ENCODE results near the gene IFIT1. TPM values are rescaled to one million over a fixed set of nuclear protein-coding genes. Genes with fewer than 3 reads are reported as not detected.

IFIT1 gene
- total RNA-seq, 3 donors from 2014 or later (not counting 1 experiment from before 2014, with no cell fraction given) = 1.0 to 4.9 (median 2.7) TPM

DNA sequence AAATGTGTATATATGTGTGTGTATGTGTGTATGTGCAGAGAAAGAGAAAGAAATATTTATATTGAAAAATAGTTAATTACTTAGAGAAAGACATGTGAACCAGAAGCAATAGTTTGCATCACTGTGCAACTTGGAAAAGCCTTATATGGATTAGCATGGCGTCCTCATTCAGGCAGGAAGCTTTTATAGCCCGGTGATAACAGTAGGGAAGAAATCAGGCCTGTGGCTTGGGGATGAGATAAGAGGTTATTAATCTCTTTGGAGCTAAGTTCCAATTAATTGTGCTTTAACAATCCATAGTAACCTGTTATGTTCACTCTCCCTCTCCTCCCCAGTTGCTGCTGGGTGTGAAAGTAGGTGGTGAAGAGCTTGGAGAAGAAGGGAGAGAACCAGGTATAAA is 58.5 kb downstream of the IFIT1 start:
- intact Hi-C loops (cut with micrococcal nuclease) = no loop called here
- WGBS (ENCODE audit: insufficient coverage) = 98% methylated on average over 2 of the region's 2 CpGs
- H3K4me3 Mint-ChIP-seq = no peak overlapping the region
- H3K27ac Mint-ChIP-seq = no peak overlapping the region
- ATAC-seq (no peak), DNase-seq (no peak)
- TF ChIP-seq, protein P1, sequence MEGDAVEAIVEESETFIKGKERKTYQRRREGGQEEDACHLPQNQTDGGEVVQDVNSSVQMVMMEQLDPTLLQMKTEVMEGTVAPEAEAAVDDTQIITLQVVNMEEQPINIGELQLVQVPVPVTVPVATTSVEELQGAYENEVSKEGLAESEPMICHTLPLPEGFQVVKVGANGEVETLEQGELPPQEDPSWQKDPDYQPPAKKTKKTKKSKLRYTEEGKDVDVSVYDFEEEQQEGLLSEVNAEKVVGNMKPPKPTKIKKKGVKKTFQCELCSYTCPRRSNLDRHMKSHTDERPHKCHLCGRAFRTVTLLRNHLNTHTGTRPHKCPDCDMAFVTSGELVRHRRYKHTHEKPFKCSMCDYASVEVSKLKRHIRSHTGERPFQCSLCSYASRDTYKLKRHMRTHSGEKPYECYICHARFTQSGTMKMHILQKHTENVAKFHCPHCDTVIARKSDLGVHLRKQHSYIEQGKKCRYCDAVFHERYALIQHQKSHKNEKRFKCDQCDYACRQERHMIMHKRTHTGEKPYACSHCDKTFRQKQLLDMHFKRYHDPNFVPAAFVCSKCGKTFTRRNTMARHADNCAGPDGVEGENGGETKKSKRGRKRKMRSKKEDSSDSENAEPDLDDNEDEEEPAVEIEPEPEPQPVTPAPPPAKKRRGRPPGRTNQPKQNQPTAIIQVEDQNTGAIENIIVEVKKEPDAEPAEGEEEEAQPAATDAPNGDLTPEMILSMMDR (IDR thresholded peaks at IDR 0.05) = no peak
- H3K4me3 ChIP-seq (ENCODE audit: low read length) = no peak overlapping the region
- H3K9me3 ChIP-seq (ENCODE audit: control insufficient read depth, insufficient read depth, low read length) = no peaks in the 10 kb centered on the region
- H3K4me1 Mint-ChIP-seq = no peaks in the 10 kb centered on the region
- no peaks in the 10 kb centered on the region for H3K27me3 ChIP-seq (ENCODE audit: control insufficient read depth, insufficient read depth, low read length)
- peaks cover 28 to 32% of the 10 kb centered on the region in 2 donors for H3K27me3 Mint-ChIP-seq (ENCODE audit: low read depth in 2 of 2)
- H3K4me1 ChIP-seq (ENCODE audit: control insufficient read depth, insufficient read depth, low read length) = no peaks in the 10 kb centered on the region
- no peaks in the 10 kb centered on the region for H3K9me3 Mint-ChIP-seq
- no peaks in the 10 kb centered on the region for H3K36me3 ChIP-seq (ENCODE audit: control insufficient read depth, insufficient read depth, low read length)
- no peak overlapping the region for H3K27ac ChIP-seq (ENCODE audit: low read length)
- H3K36me3 Mint-ChIP-seq = no peaks in the 10 kb centered on the region

DNA sequence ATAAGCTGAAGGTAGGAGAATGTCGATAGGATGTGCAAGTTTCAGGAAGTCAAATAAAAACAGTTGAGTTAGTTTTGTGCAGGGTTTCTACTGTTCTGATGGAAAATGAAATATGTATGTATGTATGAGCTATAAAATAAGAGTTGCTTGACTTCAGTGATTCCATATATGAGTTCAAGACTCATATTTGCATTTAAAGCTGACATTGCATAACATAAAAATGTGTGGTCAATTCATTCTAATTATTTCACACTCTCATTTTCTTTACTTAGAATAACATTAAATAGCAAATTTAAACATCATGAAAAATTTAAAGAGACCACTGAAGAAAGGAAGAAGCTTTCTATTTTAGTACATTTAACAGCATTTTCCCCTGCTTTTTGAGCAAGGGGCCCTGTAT is 59.8 kb downstream of the IFIT1 start:
- no peaks in the 10 kb centered on the region for H3K27me3 ChIP-seq (ENCODE audit: control insufficient read depth, insufficient read depth, low read length)
- H3K27me3 Mint-ChIP-seq (ENCODE audit: low read depth in 2 of 2) = peaks cover 23 to 28% of the 10 kb centered on the region in 2 donors
- no peak overlapping the region for H3K4me3 ChIP-seq (ENCODE audit: low read length)
- H3K9me3 ChIP-seq (ENCODE audit: control insufficient read depth, insufficient read depth, low read length) = no peaks in the 10 kb centered on the region
- H3K27ac ChIP-seq (ENCODE audit: low read length) = no peak overlapping the region
- no peak for ATAC-seq
- no peak overlapping the region for H3K27ac Mint-ChIP-seq
- no peaks in the 10 kb centered on the region for H3K36me3 Mint-ChIP-seq
- TF ChIP-seq, protein P1 (IDR thresholded peaks at IDR 0.05) = no peak
- no peaks in the 10 kb centered on the region for H3K36me3 ChIP-seq (ENCODE audit: control insufficient read depth, insufficient read depth, low read length)
- 63% methylated on average over 1 of the region's 1 CpG for WGBS (ENCODE audit: insufficient coverage)
- no peaks in the 10 kb centered on the region for H3K4me1 ChIP-seq (ENCODE audit: control insufficient read depth, insufficient read depth, low read length)
- H3K4me3 Mint-ChIP-seq = no peak overlapping the region
- no peaks in the 10 kb centered on the region for H3K4me1 Mint-ChIP-seq
- no peaks in the 10 kb centered on the region for H3K9me3 Mint-ChIP-seq
- DNase-seq = no peak
- intact Hi-C loops (cut with micrococcal nuclease) = no loop called here

DNA sequence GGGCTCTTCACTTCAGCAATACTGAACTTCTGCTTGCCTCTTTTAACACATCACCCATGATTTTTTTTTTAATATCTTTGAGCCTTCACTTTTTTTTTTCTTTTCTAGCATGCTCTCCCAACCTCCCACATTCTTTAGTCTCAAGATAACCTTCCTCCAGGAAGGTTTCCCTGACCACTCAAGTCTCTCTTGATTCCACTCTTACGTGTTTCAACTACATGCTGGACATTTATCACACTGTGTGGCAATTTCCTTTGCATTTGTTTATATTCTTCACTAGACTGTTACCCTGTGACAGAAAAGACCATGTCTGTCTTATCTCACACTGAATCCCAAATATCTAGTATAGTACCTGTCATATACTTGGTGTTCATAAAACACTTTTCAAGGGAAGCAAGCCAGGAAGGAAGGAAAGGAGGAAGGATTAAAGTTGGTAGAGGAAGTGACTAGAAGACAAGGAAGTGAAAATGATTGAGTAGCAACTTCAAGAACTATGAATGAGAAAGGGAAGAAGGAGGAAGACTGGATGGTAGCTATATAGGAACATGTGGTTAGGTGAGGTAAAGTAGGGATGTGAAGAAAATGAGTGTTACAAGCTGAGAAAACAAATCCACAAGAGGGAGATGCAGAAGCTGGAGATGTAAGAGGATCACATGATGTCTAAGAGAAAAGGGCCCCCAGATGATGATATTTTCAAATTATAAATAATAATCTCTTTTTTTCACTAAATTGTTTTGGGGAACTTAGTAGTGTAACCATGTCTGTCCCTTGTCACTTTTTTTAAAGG is 62.3 kb downstream of the IFIT1 start:
- H3K9me3 Mint-ChIP-seq = no peaks in the 10 kb centered on the region
- H3K27ac Mint-ChIP-seq = no peak overlapping the region
- peaks cover 23 to 25% of the 10 kb centered on the region in 2 donors for H3K27me3 Mint-ChIP-seq (ENCODE audit: low read depth in 2 of 2)
- no peak overlapping the region for H3K4me3 Mint-ChIP-seq
- no peaks in the 10 kb centered on the region for H3K27me3 ChIP-seq (ENCODE audit: control insufficient read depth, insufficient read depth, low read length)
- WGBS (ENCODE audit: insufficient coverage) = 73% methylated on average over 1 of the region's 1 CpG
- DNase-seq (no peak), ATAC-seq (no peak)
- H3K27ac ChIP-seq (ENCODE audit: low read length) = no peak overlapping the region
- no peaks in the 10 kb centered on the region for H3K36me3 Mint-ChIP-seq
- no peaks in the 10 kb centered on the region for H3K4me1 ChIP-seq (ENCODE audit: control insufficient read depth, insufficient read depth, low read length)
- TF ChIP-seq, protein P1 (IDR thresholded peaks at IDR 0.05) = no peak
- no peaks in the 10 kb centered on the region for H3K9me3 ChIP-seq (ENCODE audit: control insufficient read depth, insufficient read depth, low read length)
- no peaks in the 10 kb centered on the region for H3K36me3 ChIP-seq (ENCODE audit: control insufficient read depth, insufficient read depth, low read length)
- intact Hi-C loops (cut with micrococcal nuclease) = no loop called here
- H3K4me1 Mint-ChIP-seq = no peaks in the 10 kb centered on the region
- no peak overlapping the region for H3K4me3 ChIP-seq (ENCODE audit: low read length)

Other genes with a start within 250 kb of the IFIT1 start
- under 1 TPM in 1 of 3 donors, not detected in 2; 0.20 TPM for gene CH25H, start 185.3 kb upstream of the IFIT1 start, total RNA-seq
- 10 to 100 TPM; 41.0 to 43.3 (median 41.1) TPM for gene LIPA, start 140.8 kb upstream of the IFIT1 start, total RNA-seq
- 100 to 1,000 TPM in 1 of 3 donors, 10 to 100 TPM in 2; 21.8 to 103 (median 34.9) TPM for gene IFIT2, start 90.6 kb upstream of the IFIT1 start, total RNA-seq
- gene IFIT3, start 64.6 kb upstream of the IFIT1 start, total RNA-seq = 10 to 100 TPM; 12.0 to 31.7 (median 12.2) TPM
- not detected for gene IFIT1B, start 14.6 kb upstream of the IFIT1 start, total RNA-seq
- gene IFIT5, start 21.9 kb downstream of the IFIT1 start, total RNA-seq = 10 to 100 TPM; 17.7 to 23.6 (median 20.4) TPM
- gene SLC16A12, start 143.0 kb downstream of the IFIT1 start, total RNA-seq = not detected

All from natural killer cell (primary cell).